ENCODE measurements around the gene HIF1A.

DNA sequence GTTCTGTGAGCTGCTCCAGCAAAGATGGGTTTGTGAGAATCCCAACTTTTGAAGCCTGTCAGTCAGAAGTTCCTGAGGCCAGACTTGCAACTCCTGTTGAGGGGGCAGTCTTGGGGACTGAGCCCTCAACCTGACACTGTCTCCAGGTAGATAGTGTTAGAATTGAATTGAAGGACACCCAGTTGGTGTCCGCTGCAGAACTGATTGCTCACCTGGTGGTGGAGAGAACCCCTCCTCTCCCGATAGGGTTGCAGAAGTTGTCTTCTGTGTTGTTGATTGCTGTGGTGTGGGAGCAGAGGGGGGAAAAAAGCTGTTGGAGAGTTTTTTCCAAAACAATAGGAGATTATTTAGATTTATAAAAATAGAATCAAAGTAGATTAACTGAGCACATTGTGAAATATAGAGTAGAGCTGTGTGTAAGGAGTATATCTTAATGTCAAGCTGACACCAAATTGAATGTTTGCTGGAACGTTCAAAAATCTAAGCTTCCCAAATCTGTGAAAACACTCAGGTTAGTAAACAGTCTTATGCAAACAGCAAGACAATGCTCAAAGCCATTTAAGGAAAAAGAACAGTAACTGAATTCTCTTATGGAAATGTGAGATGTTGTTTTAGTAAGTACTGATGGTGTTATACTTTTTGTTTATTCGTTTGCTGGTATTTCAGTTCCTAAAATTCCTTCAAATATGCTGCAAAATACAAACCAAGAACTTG, 18.6 kb downstream of the HIF1A start:
- TF ChIP-seq, protein P1, sequence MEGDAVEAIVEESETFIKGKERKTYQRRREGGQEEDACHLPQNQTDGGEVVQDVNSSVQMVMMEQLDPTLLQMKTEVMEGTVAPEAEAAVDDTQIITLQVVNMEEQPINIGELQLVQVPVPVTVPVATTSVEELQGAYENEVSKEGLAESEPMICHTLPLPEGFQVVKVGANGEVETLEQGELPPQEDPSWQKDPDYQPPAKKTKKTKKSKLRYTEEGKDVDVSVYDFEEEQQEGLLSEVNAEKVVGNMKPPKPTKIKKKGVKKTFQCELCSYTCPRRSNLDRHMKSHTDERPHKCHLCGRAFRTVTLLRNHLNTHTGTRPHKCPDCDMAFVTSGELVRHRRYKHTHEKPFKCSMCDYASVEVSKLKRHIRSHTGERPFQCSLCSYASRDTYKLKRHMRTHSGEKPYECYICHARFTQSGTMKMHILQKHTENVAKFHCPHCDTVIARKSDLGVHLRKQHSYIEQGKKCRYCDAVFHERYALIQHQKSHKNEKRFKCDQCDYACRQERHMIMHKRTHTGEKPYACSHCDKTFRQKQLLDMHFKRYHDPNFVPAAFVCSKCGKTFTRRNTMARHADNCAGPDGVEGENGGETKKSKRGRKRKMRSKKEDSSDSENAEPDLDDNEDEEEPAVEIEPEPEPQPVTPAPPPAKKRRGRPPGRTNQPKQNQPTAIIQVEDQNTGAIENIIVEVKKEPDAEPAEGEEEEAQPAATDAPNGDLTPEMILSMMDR (IDR thresholded peaks at IDR 0.05): no peak
- TF ChIP-seq POLR2A (IDR thresholded peaks at IDR 0.05): no peak

Data from uterus (tissue), 2 donors.